ENCODE results near the gene MAML1. TPM values are rescaled to one million over a fixed set of nuclear protein-coding genes. Genes with fewer than 3 reads are reported as not detected.

Gene MAML1
- total and polyA plus RNA-seq, 2 donors (not counting 1 experiment from before 2014, with no cell fraction given) = 12.0 to 50.6 TPM

GRCh38 chr5:179731791-179732411 lies 721 bp upstream of the MAML1 start:
- Mint-ChIP-seq H3K4me3 (peak overlapping the region; percentile 88), H3K4me1 (peaks cover 36% of the 10 kb centered on the region), H3K9me3 (ENCODE audit: insufficient read depth) (no peaks in the 10 kb centered on the region), H3K27ac (peak overlapping the region; percentile 95), H3K27me3 (no peaks in the 10 kb centered on the region)
- ATAC-seq (ENCODE audit: low read depth) (peak; percentile 0), DNase-seq (peak; percentile 22)
- Histone ChIP-seq H3K4me2 (replicated peaks; ENCODE audit: low read depth, low read length, poor library complexity, severe bottlenecking) (peak overlapping the region; percentile 91), H3K4me3 (ENCODE audit: control extremely low read depth in 1 of 5, extremely low read depth in 1 of 5, insufficient read depth in 1 of 5, low read depth in 2 of 5, low read length in 4 of 5) (peak overlapping the region; percentile 61 to 93 (median 74)), H3K36me3 (replicated peaks in 1 of 2; ENCODE audit: control extremely low read depth in 1 of 2, control insufficient read depth in 1 of 2, extremely low read depth in 1 of 2, insufficient read depth in 2 of 2, low read length in 1 of 2) (peaks cover 0 to 28% of the 10 kb centered on the region in 2 experiments), H3K9ac (ENCODE audit: low read length) (peak overlapping the region; percentile 88), H4K20me1 (ENCODE audit: control insufficient read depth, insufficient read depth, low read length, poor library complexity, severe bottlenecking) (peaks cover 26% of the 10 kb centered on the region), H3K4me1 (ENCODE audit: control insufficient read depth in 2 of 2, insufficient read depth in 2 of 2, low read length in 2 of 2) (peaks cover 19 to 23% of the 10 kb centered on the region in 2 donors), H3K9me3 (ENCODE audit: control extremely low read depth in 1 of 3, control insufficient read depth in 2 of 3, insufficient read depth in 1 of 3, low read length in 2 of 3) (no peaks in the 10 kb centered on the region), H2AFZ (ENCODE audit: insufficient read depth, low read depth, low read length, poor library complexity, severe bottlenecking) (peak overlapping the region; percentile 78), H3K79me2 (ENCODE audit: control insufficient read depth, insufficient read depth, low read length) (peaks cover 37% of the 10 kb centered on the region), H3K27me3 (replicated peaks in 1 of 4; ENCODE audit: control extremely low read depth in 1 of 4, control insufficient read depth in 3 of 4, insufficient read depth in 4 of 4, low read length in 3 of 4) (no peaks in the 10 kb centered on the region), H3K27ac (ENCODE audit: low read length in 2 of 2) (peak overlapping the region; percentile 50 to 89)
- ChIA-PET CTCF (interaction anchor here (0.6 to 1.5 kb wide), 7 partner anchors 11 to 108 kb away, joined by 3 to 6 read pairs (median 3); partner anchors contain the start of gene HNRNPH1), POLR2A (interaction anchor here (0.6 to 2.0 kb wide), 8 partner anchors 28 to 109 kb away, joined by 3 to 10 read pairs (median 3); partner anchors contain the start of genes HNRNPH1, LTC4S and SQSTM1)
- intact Hi-C loops (cut with micrococcal nuclease) = loop anchor here (1.0 to 5.0 kb wide), 12 partner anchors 31 to 760 kb away; partner anchors contain the start of genes CANX, CNOT6, HNRNPH1 and MAPK9
- TF ChIP-seq EZH2 (IDR thresholded peaks at IDR 0.05; ENCODE audit: borderline replicate concordance, insufficient read depth, low read depth, low read length, poor library complexity, severe bottlenecking) = no peak
- TF ChIP-seq, protein P1, sequence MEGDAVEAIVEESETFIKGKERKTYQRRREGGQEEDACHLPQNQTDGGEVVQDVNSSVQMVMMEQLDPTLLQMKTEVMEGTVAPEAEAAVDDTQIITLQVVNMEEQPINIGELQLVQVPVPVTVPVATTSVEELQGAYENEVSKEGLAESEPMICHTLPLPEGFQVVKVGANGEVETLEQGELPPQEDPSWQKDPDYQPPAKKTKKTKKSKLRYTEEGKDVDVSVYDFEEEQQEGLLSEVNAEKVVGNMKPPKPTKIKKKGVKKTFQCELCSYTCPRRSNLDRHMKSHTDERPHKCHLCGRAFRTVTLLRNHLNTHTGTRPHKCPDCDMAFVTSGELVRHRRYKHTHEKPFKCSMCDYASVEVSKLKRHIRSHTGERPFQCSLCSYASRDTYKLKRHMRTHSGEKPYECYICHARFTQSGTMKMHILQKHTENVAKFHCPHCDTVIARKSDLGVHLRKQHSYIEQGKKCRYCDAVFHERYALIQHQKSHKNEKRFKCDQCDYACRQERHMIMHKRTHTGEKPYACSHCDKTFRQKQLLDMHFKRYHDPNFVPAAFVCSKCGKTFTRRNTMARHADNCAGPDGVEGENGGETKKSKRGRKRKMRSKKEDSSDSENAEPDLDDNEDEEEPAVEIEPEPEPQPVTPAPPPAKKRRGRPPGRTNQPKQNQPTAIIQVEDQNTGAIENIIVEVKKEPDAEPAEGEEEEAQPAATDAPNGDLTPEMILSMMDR (IDR thresholded peaks at IDR 0.05) = no peak
- 74% methylated on average over 16 of the region's 24 CpGs for WGBS (ENCODE audit: insufficient coverage)

Measured in B cell (primary cell).